SK-N-SH (cell line): ENCODE data around the gene LMO7. TPM values are rescaled to one million over a fixed set of nuclear protein-coding genes. Genes with fewer than 3 reads are reported as not detected.
A peak's percentile ranks its signal among the peaks of the same experiment; 100 is the strongest.

Source experiments
- CTCF ChIA-PET: fragments of 300-600, 350-600 bp; formaldehyde crosslinking; extraction: SDS; loops from one replicate; lab custom pipeline; 2021; lab: Yijun Ruan, JAX
- POLR2A ChIA-PET: fragments of 350-600 bp; sonication (Branson Sonifier 250); formaldehyde crosslinking; extraction: SDS; loops from one replicate; lab custom pipeline; 2020; ENCODE audit warnings: antibody characterized with exemption, inconsistent platforms; lab: Yijun Ruan, JAX
- DNase-seq: peaks from one replicate; pipeline ENCODE4 v3.0.0; 2012
- H2AFZ ChIP-seq: fragments of 200-600 bp; sonication (generic); 2 replicates; pipeline ENCODE4 v1.8.1; 2016; ENCODE audit warnings: antibody characterized with exemption, mild to moderate bottlenecking, low read depth
- H3F3A ChIP-seq: fragments of 200-600 bp; sonication (generic); replicated peaks from 2 replicates; pipeline ENCODE3; 2016; ENCODE audit warnings: antibody characterized with exemption, mild to moderate bottlenecking; ENCODE audit not compliant: insufficient read depth
- H3K27ac ChIP-seq, 2 experiments: fragments of 200-500 bp in 1 of 2; fragments of 200-600 bp in 1 of 2; sonication (Bioruptor generic) in 1 of 2; sonication (generic), shearing (Covaris generic) in 1 of 2; 2 replicates each; pipeline versions ENCODE4 v1.5.1 to v1.6.1; 2014 to 2016; ENCODE audit warnings: low read depth in 2 of 2, inconsistent platforms in 1 of 2, low read length in 1 of 2, mild to moderate bottlenecking in 1 of 2, mixed read lengths in 1 of 2
- H3K27me3 ChIP-seq: fragments of 200-600 bp; sonication (generic), shearing (Covaris generic); 2 replicates; pipeline ENCODE4 v1.6.1; 2016; ENCODE audit warnings: mixed run types; ENCODE audit not compliant: insufficient read depth
- H3K36me3 ChIP-seq, 2 experiments: fragments of 200-500 bp in 1 of 2; fragments of 200-600 bp in 1 of 2; sonication (Bioruptor generic) in 1 of 2; sonication (generic) in 1 of 2; replicated peaks in 1 of 2; 2 replicates each; pipeline versions ENCODE3 to v1.5.1; 2014 to 2016; ENCODE audit warnings: low read length in 1 of 2, mild to moderate bottlenecking in 1 of 2; ENCODE audit not compliant: insufficient read depth in 2 of 2, control insufficient read depth in 1 of 2
- H3K4me1 ChIP-seq, 2 experiments: fragments of 200-500 bp in 1 of 2; fragments of 200-600 bp in 1 of 2; sonication (Bioruptor generic) in 1 of 2; sonication (generic), shearing (Covaris generic) in 1 of 2; 2 replicates each; pipeline versions ENCODE4 v1.5.1 to v1.6.1; 2014 to 2016; ENCODE audit warnings: low read depth in 1 of 2, low read length in 1 of 2, mixed run types in 1 of 2; ENCODE audit not compliant: insufficient read depth in 2 of 2, control insufficient read depth in 1 of 2
- H3K4me2 ChIP-seq: fragments of 200-600 bp; sonication (generic), shearing (Covaris generic); 2 replicates; pipeline ENCODE4 v1.6.1; 2017; ENCODE audit warnings: mixed run types
- H3K4me3 ChIP-seq, 2 experiments: fragments of 200-500 bp in 1 of 2; fragments of 200-600 bp in 1 of 2; sonication (Bioruptor generic) in 1 of 2; sonication (generic), shearing (Covaris generic) in 1 of 2; 2 replicates each; pipeline versions ENCODE4 v1.5.1 to v1.8.1; 2014 to 2016; ENCODE audit warnings: low read depth in 2 of 2, inconsistent platforms in 1 of 2, low read length in 1 of 2, mild to moderate bottlenecking in 1 of 2, mixed read lengths in 1 of 2, moderate library complexity in 1 of 2
- H3K79me2 ChIP-seq: fragments of 200-600 bp; sonication (generic); 2 replicates; pipeline ENCODE4 v1.8.1; 2017; ENCODE audit warnings: mild to moderate bottlenecking; ENCODE audit not compliant: insufficient read depth
- H3K9ac ChIP-seq: fragments of 200-600 bp; sonication (generic); 2 replicates; pipeline ENCODE4 v1.6.1; 2017; ENCODE audit warnings: mixed run types
- H3K9me2 ChIP-seq: fragments of 200-600 bp; sonication (generic); 2 replicates; pipeline ENCODE4 v1.6.1; 2017; ENCODE audit warnings: mixed run types
- H3K9me3 ChIP-seq: fragments of 200-600 bp; sonication (generic); 2 replicates; pipeline ENCODE4 v1.6.1; 2017; ENCODE audit warnings: mixed run types, mild to moderate bottlenecking, moderate library complexity
- H4K20me1 ChIP-seq: fragments of 200-600 bp; sonication (generic); 2 replicates; pipeline ENCODE4 v1.6.1; 2017; ENCODE audit warnings: mild to moderate bottlenecking, mixed run types; ENCODE audit not compliant: insufficient read depth
- CHD2 ChIP-seq: fragments of 150-350 bp; IDR thresholded peaks from 2 replicates; pipeline ENCODE4 v1.6.1; 2018; ENCODE audit warnings: low read length; ENCODE audit not compliant: partially characterized antibody
- FOSL2 ChIP-seq: IDR thresholded peaks from 2 replicates; pipeline ENCODE4 v1.4.0; 2012; ENCODE audit warnings: low read depth, mild to moderate bottlenecking, moderate library complexity, borderline replicate concordance
- FOXJ3 ChIP-seq: sonication (generic); formaldehyde crosslinking; IDR thresholded peaks from 2 replicates; pipeline ENCODE4 v1.5.1; 2020; ENCODE audit warnings: mild to moderate bottlenecking, missing genetic modification reagents
- GATA2 ChIP-seq: sonication (generic); formaldehyde crosslinking; IDR thresholded peaks from 2 replicates; pipeline ENCODE4 v1.5.0; 2020; ENCODE audit warnings: mild to moderate bottlenecking, missing genetic modification reagents
- JUND ChIP-seq: IDR thresholded peaks from 2 replicates; pipeline ENCODE4 v1.4.0; 2012
- MXI1 ChIP-seq: IDR thresholded peaks from 2 replicates; pipeline ENCODE4 v1.6.1; 2012; ENCODE audit warnings: mild to moderate bottlenecking, low read depth, low read length, improper control_type of control experiment
- NFIC ChIP-seq: IDR thresholded peaks from 2 replicates; pipeline ENCODE4 v1.4.0; 2012; ENCODE audit warnings: borderline replicate concordance
- RAD21 ChIP-seq: IDR thresholded peaks from 2 replicates; pipeline ENCODE4 v1.6.1; 2012; ENCODE audit warnings: mild to moderate bottlenecking, low read length
- RCOR1 ChIP-seq: fragments of 150-350 bp; IDR thresholded peaks from 2 replicates; pipeline ENCODE4 v1.6.1; 2017; ENCODE audit warnings: antibody characterized with exemption, low read length
- TAF1 ChIP-seq: IDR thresholded peaks from 2 replicates; pipeline ENCODE4 v1.6.1; 2012; ENCODE audit warnings: low read depth, mild to moderate bottlenecking, low read length, moderate library complexity, borderline replicate concordance
- TCF12 ChIP-seq: IDR thresholded peaks from 2 replicates; pipeline ENCODE4 v1.4.0; 2012
- TEAD4 ChIP-seq: IDR thresholded peaks from 2 replicates; pipeline ENCODE4 v1.4.0; 2012; ENCODE audit warnings: mild to moderate bottlenecking, borderline replicate concordance; ENCODE audit not compliant: insufficient read depth
- YY1 ChIP-seq: IDR thresholded peaks from 2 replicates; pipeline ENCODE4 v1.4.0; 2012; ENCODE audit warnings: low read depth, mild to moderate bottlenecking
- WGBS: methylation state at CpG from one replicate; pipeline ENCODE4 v1.1.6; 2017; ENCODE audit warnings: low lambda C conversion rate; 5-methylcytosine and 5-hydroxymethylcytosine counted together
- polyA plus RNA-seq, 3 experiments: library from polyadenylated mRNA; depleted of rRNA; stranded (reverse); fragments of >200 nt; gene quantifications; 2 replicates each; pipeline ENCODE4 v1.2.3, GENCODE V29; 2012
- TF ChIP-seq, protein P1 (sequence below): fragments of 150-350 bp; IDR thresholded peaks from 2 replicates; pipeline ENCODE4 v1.6.1; 2017; ENCODE audit warnings: antibody characterized with exemption, low read length, low read depth, borderline replicate concordance
- TF ChIP-seq, protein P2 (sequence below): IDR thresholded peaks from 2 replicates; pipeline ENCODE4 v1.6.1; 2012; ENCODE audit warnings: mild to moderate bottlenecking, low read depth, low read length, moderate library complexity
- TF ChIP-seq, protein P3 (sequence below): IDR thresholded peaks from 2 replicates; pipeline ENCODE4 v1.4.0; 2012; ENCODE audit warnings: low read depth
- TF ChIP-seq, protein P4 (sequence below): IDR thresholded peaks from 2 replicates; pipeline ENCODE4; 2012
- TF ChIP-seq, protein P5 (sequence below): IDR thresholded peaks from 2 replicates; pipeline ENCODE4 v1.4.0; 2012; ENCODE audit warnings: low read depth, borderline replicate concordance

LMO7 gene
- polyA plus RNA-seq, 1 of the 3 experiments (the other 2 are of a cell fraction), result 83.6 TPM

DNA sequence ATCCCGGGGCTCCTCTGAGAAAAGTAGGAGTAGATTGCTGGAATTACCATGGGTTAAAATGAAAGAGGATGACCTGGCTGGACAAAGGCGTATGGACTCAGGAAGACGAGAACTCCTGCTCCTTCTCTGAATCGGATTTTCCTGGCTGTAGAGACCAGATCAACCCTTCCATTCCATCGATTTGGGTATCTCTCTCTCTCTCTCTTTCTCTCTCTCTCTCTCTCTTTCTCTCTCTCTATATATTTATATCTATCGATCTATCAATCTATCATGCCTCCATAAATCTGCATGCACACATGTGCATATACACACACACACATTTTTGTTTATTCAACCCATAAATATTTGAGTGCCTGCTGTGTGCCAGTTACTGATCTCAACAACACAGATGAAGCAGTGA lies 234.9 kb downstream of the LMO7 start:
- Histone ChIP-seq H3K9me2 (no peaks in the 10 kb centered on the region), H3K27me3 (no peaks in the 10 kb centered on the region), H3F3A (peaks cover 19% of the 10 kb centered on the region), H4K20me1 (no peaks in the 10 kb centered on the region), H3K4me2 (peak overlapping the region; percentile 71; the same call in 1 of the 2 replicates), H3K9me3 (no peaks in the 10 kb centered on the region), H3K79me2 (no peaks in the 10 kb centered on the region), H2AFZ (no peak overlapping the region), H3K9ac (no peak overlapping the region), H3K4me1 (0 out of 4 replicates have a peak, but pooled peaks cover 0 to 3% of the 10 kb centered on the region in 2 experiments), H3K36me3 (no peaks in the 10 kb centered on the region), H3K4me3 (no peak overlapping the region; a peak in 1 of 4 replicates), H3K27ac (no peak overlapping the region)
- 71% methylated on average over 6 of the region's 6 CpGs for WGBS
- TF ChIP-seq NFIC (no peak), RAD21 (no peak), JUND (no peak), RCOR1 (no peak), MXI1 (no peak), YY1 (no peak), TAF1 (no peak), CHD2 (no peak), TCF12 (no peak), GATA2 (CRISPR knock-in tag) (no peak), FOSL2 (no peak), FOXJ3 (no peak), TEAD4 (no peak)
- TF ChIP-seq, protein P1, sequence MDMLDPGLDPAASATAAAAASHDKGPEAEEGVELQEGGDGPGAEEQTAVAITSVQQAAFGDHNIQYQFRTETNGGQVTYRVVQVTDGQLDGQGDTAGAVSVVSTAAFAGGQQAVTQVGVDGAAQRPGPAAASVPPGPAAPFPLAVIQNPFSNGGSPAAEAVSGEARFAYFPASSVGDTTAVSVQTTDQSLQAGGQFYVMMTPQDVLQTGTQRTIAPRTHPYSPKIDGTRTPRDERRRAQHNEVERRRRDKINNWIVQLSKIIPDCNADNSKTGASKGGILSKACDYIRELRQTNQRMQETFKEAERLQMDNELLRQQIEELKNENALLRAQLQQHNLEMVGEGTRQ, result no peak
- TF ChIP-seq, protein P2, sequence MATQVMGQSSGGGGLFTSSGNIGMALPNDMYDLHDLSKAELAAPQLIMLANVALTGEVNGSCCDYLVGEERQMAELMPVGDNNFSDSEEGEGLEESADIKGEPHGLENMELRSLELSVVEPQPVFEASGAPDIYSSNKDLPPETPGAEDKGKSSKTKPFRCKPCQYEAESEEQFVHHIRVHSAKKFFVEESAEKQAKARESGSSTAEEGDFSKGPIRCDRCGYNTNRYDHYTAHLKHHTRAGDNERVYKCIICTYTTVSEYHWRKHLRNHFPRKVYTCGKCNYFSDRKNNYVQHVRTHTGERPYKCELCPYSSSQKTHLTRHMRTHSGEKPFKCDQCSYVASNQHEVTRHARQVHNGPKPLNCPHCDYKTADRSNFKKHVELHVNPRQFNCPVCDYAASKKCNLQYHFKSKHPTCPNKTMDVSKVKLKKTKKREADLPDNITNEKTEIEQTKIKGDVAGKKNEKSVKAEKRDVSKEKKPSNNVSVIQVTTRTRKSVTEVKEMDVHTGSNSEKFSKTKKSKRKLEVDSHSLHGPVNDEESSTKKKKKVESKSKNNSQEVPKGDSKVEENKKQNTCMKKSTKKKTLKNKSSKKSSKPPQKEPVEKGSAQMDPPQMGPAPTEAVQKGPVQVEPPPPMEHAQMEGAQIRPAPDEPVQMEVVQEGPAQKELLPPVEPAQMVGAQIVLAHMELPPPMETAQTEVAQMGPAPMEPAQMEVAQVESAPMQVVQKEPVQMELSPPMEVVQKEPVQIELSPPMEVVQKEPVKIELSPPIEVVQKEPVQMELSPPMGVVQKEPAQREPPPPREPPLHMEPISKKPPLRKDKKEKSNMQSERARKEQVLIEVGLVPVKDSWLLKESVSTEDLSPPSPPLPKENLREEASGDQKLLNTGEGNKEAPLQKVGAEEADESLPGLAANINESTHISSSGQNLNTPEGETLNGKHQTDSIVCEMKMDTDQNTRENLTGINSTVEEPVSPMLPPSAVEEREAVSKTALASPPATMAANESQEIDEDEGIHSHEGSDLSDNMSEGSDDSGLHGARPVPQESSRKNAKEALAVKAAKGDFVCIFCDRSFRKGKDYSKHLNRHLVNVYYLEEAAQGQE, result no peak
- TF ChIP-seq, protein P3, sequence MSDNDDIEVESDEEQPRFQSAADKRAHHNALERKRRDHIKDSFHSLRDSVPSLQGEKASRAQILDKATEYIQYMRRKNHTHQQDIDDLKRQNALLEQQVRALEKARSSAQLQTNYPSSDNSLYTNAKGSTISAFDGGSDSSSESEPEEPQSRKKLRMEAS, result no peak
- TF ChIP-seq, protein P4, sequence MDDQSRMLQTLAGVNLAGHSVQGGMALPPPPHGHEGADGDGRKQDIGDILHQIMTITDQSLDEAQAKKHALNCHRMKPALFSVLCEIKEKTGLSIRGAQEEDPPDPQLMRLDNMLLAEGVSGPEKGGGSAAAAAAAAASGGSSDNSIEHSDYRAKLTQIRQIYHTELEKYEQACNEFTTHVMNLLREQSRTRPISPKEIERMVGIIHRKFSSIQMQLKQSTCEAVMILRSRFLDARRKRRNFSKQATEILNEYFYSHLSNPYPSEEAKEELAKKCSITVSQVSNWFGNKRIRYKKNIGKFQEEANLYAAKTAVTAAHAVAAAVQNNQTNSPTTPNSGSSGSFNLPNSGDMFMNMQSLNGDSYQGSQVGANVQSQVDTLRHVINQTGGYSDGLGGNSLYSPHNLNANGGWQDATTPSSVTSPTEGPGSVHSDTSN, result no peak
- TF ChIP-seq, protein P5, sequence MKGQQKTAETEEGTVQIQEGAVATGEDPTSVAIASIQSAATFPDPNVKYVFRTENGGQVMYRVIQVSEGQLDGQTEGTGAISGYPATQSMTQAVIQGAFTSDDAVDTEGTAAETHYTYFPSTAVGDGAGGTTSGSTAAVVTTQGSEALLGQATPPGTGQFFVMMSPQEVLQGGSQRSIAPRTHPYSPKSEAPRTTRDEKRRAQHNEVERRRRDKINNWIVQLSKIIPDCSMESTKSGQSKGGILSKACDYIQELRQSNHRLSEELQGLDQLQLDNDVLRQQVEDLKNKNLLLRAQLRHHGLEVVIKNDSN, result no peak
- POLR2A ChIA-PET, result no interaction called here
- no peak for DNase-seq
- CTCF ChIA-PET, result interaction anchor here (0.8 to 7.5 kb wide), 49 partner anchors 9 to 1113 kb away, joined by 3 to 73 read pairs (median 4); no protein-coding TSS in a partner anchor
